HepG2 (cell line): ENCODE results near the gene ANTXR1. TPM values are rescaled to one million over a fixed set of nuclear protein-coding genes. Genes with fewer than 3 reads are reported as not detected.
A peak's percentile ranks its signal among the peaks of the same experiment; 100 is the strongest.

Experiments
- ATAC-seq: fragments of 200-7000 bp; cut with Tn5 transposase; 3 replicates; pipeline ENCODE4 v1.9.1; 2020; ENCODE audit warnings: mild to moderate bottlenecking, moderate library complexity
- BruUV-seq: library from RNA; stranded (reverse); fragments of 400-500 nt; replicated peaks from 2 replicates; lab custom pipeline; 2021; lab: Mats Ljungman, UMichigan
- CTCF ChIA-PET: fragments of 300-600 bp; formaldehyde crosslinking; extraction: SDS; loops from one replicate; lab custom pipeline; 2021; ENCODE audit warnings: low total read pairs, inconsistent platforms, low intra/inter-chr PET ratio; lab: Yijun Ruan, JAX
- POLR2A ChIA-PET: fragments of 350-600 bp; sonication (Branson Sonifier 250); formaldehyde crosslinking; loops from one replicate; lab custom pipeline; 2020; ENCODE audit warnings: antibody characterized with exemption, inconsistent platforms; lab: Yijun Ruan, JAX
- DNase-seq: peaks from one replicate; pipeline ENCODE4 v3.0.0-alpha.2; 2015; ENCODE audit warnings: low spot score
- FAIRE-seq: peaks from 3 replicates; lab custom pipeline; 2011; peaks lifted over from hg19 to GRCh38; lab: Jason Lieb, UNC
- H2AFZ ChIP-seq: one replicate; pipeline ENCODE4 v1.6.1; 2011; ENCODE audit warnings: low read length, inconsistent platforms
- H3K27ac ChIP-seq: fragments of 300-600 bp; 3 replicates; pipeline ENCODE4 v1.8.0; 2011; ENCODE audit warnings: mixed run types, mild to moderate bottlenecking, mixed read lengths, low read length, inconsistent platforms; ENCODE audit not compliant: insufficient read depth; ENCODE audit errors: extremely low read length
- H3K27me3 ChIP-seq, 2 experiments: fragments of 200-600 bp in 1 of 2; 2 replicates in 1 of 2; 3 replicates in 1 of 2; pipeline versions ENCODE4 v1.6.0 to v1.8.0; 2011; ENCODE audit warnings: low read length in 2 of 2, mild to moderate bottlenecking in 2 of 2, moderate library complexity in 2 of 2, inconsistent platforms in 1 of 2; ENCODE audit not compliant: insufficient read depth in 2 of 2, control insufficient read depth in 1 of 2
- H3K36me3 ChIP-seq, 2 experiments: fragments of 200-600 bp in 1 of 2; replicated peaks in 1 of 2; 2 replicates in 1 of 2; 3 replicates in 1 of 2; pipeline versions ENCODE4 v1.5.1 to v1.8.0; 2011; ENCODE audit warnings: low read length in 2 of 2, inconsistent platforms in 1 of 2; ENCODE audit not compliant: insufficient read depth in 2 of 2, control insufficient read depth in 1 of 2
- H3K4me1 ChIP-seq: 2 replicates; pipeline ENCODE4 v1.5.1; 2012; ENCODE audit warnings: low read length, inconsistent platforms; ENCODE audit not compliant: insufficient read depth
- H3K4me2 ChIP-seq: 2 replicates; pipeline ENCODE4 v1.6.0; 2011; ENCODE audit warnings: low read depth, low read length, inconsistent platforms
- H3K4me3 ChIP-seq, 3 experiments: fragments of 200-600 bp in 1 of 3; sonication (generic), shearing (Covaris generic) in 1 of 3; replicated peaks in 1 of 3; 2 replicates each; pipeline ENCODE4 v1.5.1; 2011 to 2016; ENCODE audit warnings: low read length in 3 of 3, inconsistent platforms in 2 of 3, low read depth in 2 of 3, mild to moderate bottlenecking in 2 of 3, control low read depth in 1 of 3, mixed read lengths in 1 of 3; ENCODE audit not compliant: insufficient read depth in 1 of 3
- H3K79me2 ChIP-seq: one replicate; pipeline ENCODE4 v1.6.1; 2011; ENCODE audit warnings: low read length, inconsistent platforms; ENCODE audit not compliant: insufficient read depth
- H3K9ac ChIP-seq: 2 replicates; pipeline ENCODE4 v1.6.0; 2011; ENCODE audit warnings: mild to moderate bottlenecking, low read depth, low read length, inconsistent platforms; ENCODE audit not compliant: insufficient read depth
- H3K9me3 ChIP-seq: 2 replicates; pipeline ENCODE4 v1.5.1; 2012; ENCODE audit warnings: mild to moderate bottlenecking, low read length
- H4K20me1 ChIP-seq: 2 replicates; pipeline ENCODE4 v1.6.0; 2011; ENCODE audit warnings: inconsistent platforms, mild to moderate bottlenecking, low read length, moderate library complexity; ENCODE audit not compliant: insufficient read depth
- REXO4 ChIP-seq: sonication (generic); formaldehyde crosslinking; IDR thresholded peaks from 2 replicates; pipeline ENCODE4 v1.8.0; 2022; ENCODE audit warnings: missing genetic modification reagents, mild to moderate bottlenecking, borderline replicate concordance
- WIZ ChIP-seq: sonication (generic); formaldehyde crosslinking; IDR thresholded peaks from 2 replicates; pipeline ENCODE4 v1.5.1; 2020; ENCODE audit warnings: mild to moderate bottlenecking, missing genetic modification reagents
- ZNF121 ChIP-seq: sonication (generic); formaldehyde crosslinking; IDR thresholded peaks from 2 replicates; pipeline ENCODE4 v1.5.0; 2020; ENCODE audit warnings: mild to moderate bottlenecking, missing genetic modification reagents
- WGBS: methylation state at CpG from one replicate; pipeline ENCODE4 v1.1.6; 2017; ENCODE audit warnings: low lambda C conversion rate; 5-methylcytosine and 5-hydroxymethylcytosine counted together
- in situ Hi-C: cut with HindIII; loops from 2 replicates; pipeline ENCODE4 v1.10.0; 2017; ENCODE audit warnings: low pct_unique_long_range_greater_than_20kb; ENCODE audit not compliant: extremely low pct_ligation_motif_present
- intact Hi-C: fragments of 100-400 bp; cut with micrococcal nuclease; formaldehyde crosslinking; loops from one replicate; pipeline ENCODE4 v1.10.0; 2022; ENCODE audit not compliant: unreplicated experiment
- polyA plus RNA-seq, 8 experiments: library from polyadenylated mRNA; depleted of rRNA in 3 of 8; stranded (reverse) in 7 of 8; unstranded in 1 of 8; fragments of >200 nt; fragmentation: Illumina TruSeq in 4 of 8; extraction: Trizol in 4 of 8; gene quantifications; 2 replicates each; pipeline versions ENCODE4 v1.2.1 to v1.2.3, GENCODE V29; 2011 to 2016; ENCODE audit warnings: low read depth in 4 of 8, missing spikeins in 1 of 8, mixed read lengths in 1 of 8; ENCODE audit not compliant: insufficient read depth in 1 of 8
- total RNA-seq, 5 experiments: library from RNA; depleted of rRNA; stranded (reverse); fragments of >200 nt; fragmentation: Illumina TruSeq; extraction: Trizol; gene quantifications; 2 replicates each; pipeline ENCODE4 v1.2.3, GENCODE V29; 2016; ENCODE audit warnings: low read depth in 1 of 5
- TF ChIP-seq, protein P1 (sequence below): IDR thresholded peaks from 2 replicates; pipeline ENCODE4 v1.6.1; 2016
- TF ChIP-seq, protein P2 (sequence below): sonication (generic); formaldehyde crosslinking; IDR thresholded peaks from 2 replicates; pipeline ENCODE4 v1.4.0; 2020; ENCODE audit warnings: mild to moderate bottlenecking, missing genetic modification reagents

Gene ANTXR1
- total and polyA plus RNA-seq, 2 of the 13 experiments (the other 11 are each of a cell fraction or from before 2014, with no cell fraction given): 4.5 to 12.7 TPM

DNA sequence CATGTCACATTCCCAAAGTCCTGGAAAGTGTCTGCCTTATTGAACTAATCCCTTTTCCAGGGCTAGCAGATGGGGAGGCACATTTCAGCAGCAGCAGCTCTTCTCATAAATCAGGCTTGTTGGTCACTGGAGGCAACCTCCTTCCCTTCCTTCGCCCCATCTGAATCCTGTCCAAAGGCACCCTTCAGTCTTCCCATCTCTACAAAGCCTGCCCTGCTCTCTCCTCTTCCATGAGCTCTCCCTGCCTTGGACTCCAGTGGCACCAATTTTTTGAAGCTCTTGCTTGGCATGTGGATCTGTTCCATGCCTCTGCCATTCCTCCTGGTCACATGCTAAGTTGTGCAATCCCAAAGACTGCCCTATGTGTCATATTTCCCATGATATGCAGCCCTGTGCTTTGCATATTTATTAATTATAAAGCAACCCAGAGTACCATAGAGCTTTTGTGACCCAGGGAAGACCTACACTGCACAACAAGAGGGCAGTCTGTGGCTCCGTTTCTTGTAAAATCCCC, 70.3 kb downstream of the ANTXR1 start (continued):
- TF ChIP-seq, protein P1, sequence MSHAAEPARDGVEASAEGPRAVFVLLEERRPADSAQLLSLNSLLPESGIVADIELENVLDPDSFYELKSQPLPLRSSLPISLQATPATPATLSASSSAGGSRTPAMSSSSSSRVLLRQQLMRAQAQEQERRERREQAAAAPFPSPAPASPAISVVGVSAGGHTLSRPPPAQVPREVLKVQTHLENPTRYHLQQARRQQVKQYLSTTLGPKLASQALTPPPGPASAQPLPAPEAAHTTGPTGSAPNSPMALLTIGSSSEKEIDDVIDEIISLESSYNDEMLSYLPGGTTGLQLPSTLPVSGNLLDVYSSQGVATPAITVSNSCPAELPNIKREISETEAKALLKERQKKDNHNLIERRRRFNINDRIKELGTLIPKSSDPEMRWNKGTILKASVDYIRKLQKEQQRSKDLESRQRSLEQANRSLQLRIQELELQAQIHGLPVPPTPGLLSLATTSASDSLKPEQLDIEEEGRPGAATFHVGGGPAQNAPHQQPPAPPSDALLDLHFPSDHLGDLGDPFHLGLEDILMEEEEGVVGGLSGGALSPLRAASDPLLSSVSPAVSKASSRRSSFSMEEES: 0 out of 2 replicates have a peak, but pooled peaks have one; percentile 46
- TF ChIP-seq, all 625 proteins: peak for 8

GRCh38 chr2:69084492-69084891, 71.5 kb downstream of the ANTXR1 start:
- Histone ChIP-seq H3K27ac (no peak overlapping the region), H3K36me3 (peaks cover 0 to 4% of the 10 kb centered on the region in 2 experiments; a peak in 3 of 5 replicates), H3K4me3 (no peak overlapping the region), H2AFZ (no peak overlapping the region), H3K4me2 (no peak overlapping the region), H4K20me1 (no peaks in the 10 kb centered on the region), H3K9me3 (no peaks in the 10 kb centered on the region), H3K4me1 (peaks cover 42% of the 10 kb centered on the region), H3K79me2 (no peaks in the 10 kb centered on the region), H3K27me3 (no peaks in the 10 kb centered on the region), H3K9ac (no peak overlapping the region)
- intact Hi-C loops: no loop called here
- in situ Hi-C loops: no loop called here
- CTCF ChIA-PET: no interaction called here
- DNase-seq (no peak), ATAC-seq (no peak), FAIRE-seq (no peak)
- BruUV-seq: no TSS peak
- POLR2A ChIA-PET: no interaction called here
- TF ChIP-seq WIZ (CRISPR knock-in tag) (no peak), ZNF121 (peak; percentile 82), REXO4 (CRISPR knock-in tag) (no peak)
- TF ChIP-seq, protein P2, sequence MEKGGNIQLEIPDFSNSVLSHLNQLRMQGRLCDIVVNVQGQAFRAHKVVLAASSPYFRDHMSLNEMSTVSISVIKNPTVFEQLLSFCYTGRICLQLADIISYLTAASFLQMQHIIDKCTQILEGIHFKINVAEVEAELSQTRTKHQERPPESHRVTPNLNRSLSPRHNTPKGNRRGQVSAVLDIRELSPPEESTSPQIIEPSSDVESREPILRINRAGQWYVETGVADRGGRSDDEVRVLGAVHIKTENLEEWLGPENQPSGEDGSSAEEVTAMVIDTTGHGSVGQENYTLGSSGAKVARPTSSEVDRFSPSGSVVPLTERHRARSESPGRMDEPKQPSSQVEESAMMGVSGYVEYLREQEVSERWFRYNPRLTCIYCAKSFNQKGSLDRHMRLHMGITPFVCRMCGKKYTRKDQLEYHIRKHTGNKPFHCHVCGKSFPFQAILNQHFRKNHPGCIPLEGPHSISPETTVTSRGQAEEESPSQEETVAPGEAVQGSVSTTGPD (CRISPR knock-in tag): no peak
- WGBS: 89% methylated on average over 4 of the region's 4 CpGs
